PC-3 (cell line): ENCODE measurements around the gene AP3B1. TPM values are rescaled to one million over a fixed set of nuclear protein-coding genes. Genes with fewer than 3 reads are reported as not detected.

Experiments used
- ATAC-seq: fragments of 200-7000 bp; cut with Tn5 transposase; 2 replicates; pipeline ENCODE4 v1.9.1; 2020; ENCODE audit warnings: mild to moderate bottlenecking, moderate library complexity
- BruUV-seq: library from RNA; stranded (reverse); fragments of 400-500 nt; replicated peaks from 2 replicates; lab custom pipeline; 2021; lab: Mats Ljungman, UMichigan
- CTCF ChIA-PET: fragments of 300-600 bp; sonication (Branson Sonifier 250); formaldehyde crosslinking; loops from one replicate; lab custom pipeline; 2022; ENCODE audit warnings: antibody characterized with exemption; lab: Charles Lee
- POLR2A ChIA-PET: fragments of 300-600 bp; sonication (Branson Sonifier 250); formaldehyde crosslinking; loops from one replicate; lab custom pipeline; 2022; ENCODE audit warnings: antibody characterized with exemption; ENCODE audit not compliant: unreplicated experiment; lab: Charles Lee
- DNase-seq: peaks from one replicate; pipeline ENCODE4 v3.0.0-alpha.2; 2015
- H2AFZ ChIP-seq: fragments of 300-600 bp; sonication (generic); 2 replicates; pipeline ENCODE4 v1.6.0; 2016; ENCODE audit warnings: antibody characterized with exemption, low read length
- H3F3A ChIP-seq: fragments of 300-600 bp; sonication (generic); one replicate; pipeline ENCODE4 v1.6.0; 2017; ENCODE audit warnings: antibody characterized with exemption, low read length, control low read depth, mild to moderate bottlenecking; ENCODE audit not compliant: unreplicated experiment
- H3K27ac ChIP-seq: fragments of 300-600 bp; sonication (generic); 2 replicates; pipeline ENCODE4 v1.5.1; 2016; ENCODE audit warnings: mild to moderate bottlenecking, low read length
- H3K27me3 ChIP-seq: fragments of 300-600 bp; sonication (generic); 2 replicates; pipeline ENCODE4 v1.6.1; 2016; ENCODE audit warnings: low read length, mixed read lengths
- H3K36me3 ChIP-seq: fragments of 300-600 bp; sonication (generic); 2 replicates; pipeline ENCODE4 v1.6.1; 2016; ENCODE audit warnings: low read depth, mixed run types, low read length, mixed read lengths
- H3K4me1 ChIP-seq: fragments of 300-600 bp; sonication (generic); 2 replicates; pipeline ENCODE4 v1.5.1; 2016; ENCODE audit warnings: low read length; ENCODE audit not compliant: insufficient read depth
- H3K4me2 ChIP-seq: fragments of 300-600 bp; sonication (generic); 2 replicates; pipeline ENCODE4 v1.6.0; 2016; ENCODE audit warnings: low read length
- H3K4me3 ChIP-seq: fragments of 300-600 bp; sonication (generic); 2 replicates; pipeline ENCODE4 v1.5.1; 2016; ENCODE audit warnings: mild to moderate bottlenecking, low read length, mixed read lengths
- H3K79me2 ChIP-seq: fragments of 300-600 bp; sonication (generic); 2 replicates; pipeline ENCODE4 v1.6.1; 2017; ENCODE audit warnings: low read length, mixed read lengths
- H3K9ac ChIP-seq: fragments of 300-600 bp; sonication (generic); 2 replicates; pipeline ENCODE4 v1.6.0; 2016; ENCODE audit warnings: mild to moderate bottlenecking, low read length
- H3K9me2 ChIP-seq: fragments of 300-600 bp; sonication (generic); replicated peaks from 2 replicates; pipeline ENCODE4 v1.6.1; 2016; ENCODE audit warnings: mixed run types, low read length, mixed read lengths
- H3K9me3 ChIP-seq: fragments of 300-600 bp; sonication (generic); 2 replicates; pipeline ENCODE4 v1.6.1; 2016; ENCODE audit warnings: low read length, mixed read lengths
- H4K20me1 ChIP-seq: fragments of 300-600 bp; sonication (generic); 2 replicates; pipeline ENCODE4 v1.6.1; 2016; ENCODE audit warnings: low read length, mixed read lengths
- CTCF ChIP-seq: fragments of 300-600 bp; sonication (generic); conservative IDR thresholded peaks from 2 replicates; pipeline ENCODE4 v1.5.1; 2017; ENCODE audit warnings: antibody characterized with exemption, low read depth, mild to moderate bottlenecking, low read length
- EZH2 ChIP-seq: fragments of 300-600 bp; sonication (generic); IDR thresholded peaks from one replicate; pipeline ENCODE4 v1.6.1; 2017; ENCODE audit warnings: antibody characterized with exemption, mild to moderate bottlenecking, low read length; ENCODE audit not compliant: unreplicated experiment
- EZH2phosphoT487 ChIP-seq: fragments of 300-600 bp; sonication (generic); IDR thresholded peaks from 2 replicates; pipeline ENCODE4 v1.6.1; 2018; ENCODE audit warnings: mild to moderate bottlenecking, antibody characterized with exemption, low read length, borderline replicate concordance
- intact Hi-C: fragments of 100-400 bp; cut with micrococcal nuclease; formaldehyde crosslinking; loops from 2 replicates; pipeline ENCODE4 v1.9.0; 2023
- total RNA-seq: library from RNA; depleted of rRNA; stranded (reverse); fragments of >200 nt; gene quantifications from 2 replicates; pipeline ENCODE4 v1.2.3, GENCODE V29; 2014

The AP3B1 gene
- total RNA-seq, 1 experiment from 2014 or later, result 25.7 TPM

- no peak overlapping the region for H3K27ac ChIP-seq
- H3K4me3 ChIP-seq, result no peak overlapping the region
- no peaks in the 10 kb centered on the region; the same call in 1 of the 2 replicates for H3K36me3 ChIP-seq
- intact Hi-C loops, result no loop called here
- H3F3A ChIP-seq, result no peaks in the 10 kb centered on the region
- no peaks in the 10 kb centered on the region for H3K79me2 ChIP-seq
- H3K27me3 ChIP-seq, result no peaks in the 10 kb centered on the region
- H3K9ac ChIP-seq, result no peak overlapping the region
- BruUV-seq, result no TSS peak
- no peak overlapping the region for H3K4me2 ChIP-seq
- H2AFZ ChIP-seq, result no peak overlapping the region
- no peak for ATAC-seq
- DNase-seq, result no peak
- CTCF ChIA-PET, result no interaction called here
- POLR2A ChIA-PET, result no interaction called here
- no peaks in the 10 kb centered on the region for H3K4me1 ChIP-seq
- no peaks in the 10 kb centered on the region for H3K9me3 ChIP-seq
- no peaks in the 10 kb centered on the region for H3K9me2 ChIP-seq
- TF ChIP-seq CTCF (no peak), EZH2 (no peak), EZH2phosphoT487 (no peak)
- H4K20me1 ChIP-seq, result no peaks in the 10 kb centered on the region
Observed at GRCh38 chr5:78251663-78252284, 42.7 kb downstream of the AP3B1 start.

- POLR2A ChIA-PET, result no interaction called here
- intact Hi-C loops, result no loop called here
- Histone ChIP-seq H2AFZ (no peak overlapping the region), H3K27me3 (no peaks in the 10 kb centered on the region), H4K20me1 (peaks cover 6% of the 10 kb centered on the region; the same call in 1 of the 2 replicates), H3K36me3 (no peaks in the 10 kb centered on the region), H3K4me1 (peaks cover 4% of the 10 kb centered on the region; the same call in 1 of the 2 replicates), H3K4me2 (no peak overlapping the region), H3K79me2 (no peaks in the 10 kb centered on the region), H3F3A (no peaks in the 10 kb centered on the region), H3K27ac (no peak overlapping the region), H3K9ac (no peak overlapping the region), H3K4me3 (no peak overlapping the region), H3K9me3 (no peaks in the 10 kb centered on the region), H3K9me2 (no peaks in the 10 kb centered on the region)
- CTCF ChIA-PET, result interaction anchor here (0.6 kb wide), 1 partner anchor 24 kb away, joined by 3 read pairs; no protein-coding TSS in a partner anchor
- no peak for TF ChIP-seq CTCF
- DNase-seq (no peak), ATAC-seq (no peak)
- no TSS peak for BruUV-seq
Observed at GRCh38 chr5:78245136-78245535, 49.4 kb downstream of the AP3B1 start.

GRCh38 chr5:78243639-78244038 lies 50.9 kb downstream of the AP3B1 start:
- intact Hi-C loops, result no loop called here
- H3F3A ChIP-seq, result no peaks in the 10 kb centered on the region
- H3K9me2 ChIP-seq, result no peaks in the 10 kb centered on the region
- CTCF ChIA-PET, result no interaction called here
- peak; percentile 96 for ATAC-seq
- H3K27me3 ChIP-seq, result no peaks in the 10 kb centered on the region
- POLR2A ChIA-PET, result no interaction called here
- no peak overlapping the region for H3K4me3 ChIP-seq
- no peaks in the 10 kb centered on the region for H3K36me3 ChIP-seq
- H3K27ac ChIP-seq, result peak overlapping the region; percentile 1; the same call in 1 of the 2 replicates
- peaks cover 6% of the 10 kb centered on the region; the same call in 1 of the 2 replicates for H4K20me1 ChIP-seq
- H2AFZ ChIP-seq, result no peak overlapping the region
- peak; percentile 27 for DNase-seq
- no peaks in the 10 kb centered on the region for H3K9me3 ChIP-seq
- peaks cover 4% of the 10 kb centered on the region; the same call in 1 of the 2 replicates for H3K4me1 ChIP-seq
- BruUV-seq, result no TSS peak
- no peak overlapping the region for H3K9ac ChIP-seq
- H3K4me2 ChIP-seq, result no peak overlapping the region
- TF ChIP-seq EZH2phosphoT487, result no peak
- no peak for TF ChIP-seq CTCF
- no peak for TF ChIP-seq EZH2
- H3K79me2 ChIP-seq, result no peaks in the 10 kb centered on the region
